Eye (tissue), 1 donor: Measurements from ENCODE around the gene ZSCAN10.
"Not testable (repeated sequence)": the region's sequence is repeated elsewhere in the genome, so short reads cannot be mapped to it uniquely, and the experiment has no call there.

Experiments
- DNase-seq: peaks from one replicate; pipeline ENCODE4 v3.0.0-alpha.2; 2015

ZSCAN10 gene

GRCh38 chr16:3059041-3059722, 39.9 kb downstream of the ZSCAN10 start:
- DNase-seq, result peak; percentile 94

GRCh38 chr16:3058139-3059030, 40.7 kb downstream of the ZSCAN10 start:
- peak; percentile 58 for DNase-seq

- DNase-seq, result no peak
These were observed 41.6 kb downstream of the ZSCAN10 start for GRCh38 chr16:3057181-3058138.

GRCh38 chr16:3056336-3057180, 42.5 kb downstream of the ZSCAN10 start:
- DNase-seq, result no peak

- DNase-seq, result not testable (repeated sequence)
These were observed 43.4 kb downstream of the ZSCAN10 start for GRCh38 chr16:3055734-3056115.

- no peak for DNase-seq
These were observed 43.9 kb downstream of the ZSCAN10 start for GRCh38 chr16:3054965-3055733.

- DNase-seq, result not testable (repeated sequence)
These were observed 45.8 kb downstream of the ZSCAN10 start for GRCh38 chr16:3053330-3053710.

- DNase-seq, result not testable (repeated sequence)
These were observed 46.3 kb downstream of the ZSCAN10 start for GRCh38 chr16:3052571-3053329.

- DNase-seq, result no peak
These were observed 47.6 kb downstream of the ZSCAN10 start for GRCh38 chr16:3051494-3051893.

- DNase-seq, result no peak
These were observed 48.1 kb downstream of the ZSCAN10 start for GRCh38 chr16:3051009-3051408.

GRCh38 chr16:3050487-3050886, 48.6 kb downstream of the ZSCAN10 start:
- DNase-seq, result no peak

GRCh38 chr16:3049921-3050481, 49.1 kb downstream of the ZSCAN10 start:
- DNase-seq, result no peak

GRCh38 chr16:3047387-3047720, 51.7 kb downstream of the ZSCAN10 start:
- no peak for DNase-seq

- peak; percentile 25 for DNase-seq
These were observed 52.3 kb downstream of the ZSCAN10 start for GRCh38 chr16:3046641-3047386.

- DNase-seq, result peak; percentile 60
These were observed 53.1 kb downstream of the ZSCAN10 start, which contains the start of gene MMP25 for GRCh38 chr16:3045758-3046640. MMP25 (plus strand) TSS chr16:3046561; CDS start chr16:3046918, 357 bp downstream.

- no peak for DNase-seq
These were observed 54.4 kb downstream of the ZSCAN10 start for GRCh38 chr16:3044708-3045107.

- no peak for DNase-seq
These were observed 56.7 kb downstream of the ZSCAN10 start for GRCh38 chr16:3042376-3042775.

- DNase-seq, result no peak
These were observed 60.2 kb downstream of the ZSCAN10 start for GRCh38 chr16:3038896-3039295.
